ENCODE data around the gene HDC. TPM values are rescaled to one million over a fixed set of nuclear protein-coding genes. Genes with fewer than 3 reads are reported as not detected.

HDC gene
- total RNA-seq, 1 experiment from 2014 or later: not detected

- BruUV-seq (replicated peaks): no TSS peak
- Histone ChIP-seq H3K27ac (ENCODE audit: low read length) (no peak overlapping the region), H3K9me3 (ENCODE audit: control insufficient read depth, insufficient read depth, low read depth, low read length) (no peaks in the 10 kb centered on the region), H3K4me3 (ENCODE audit: low read depth in 2 of 2, low read length in 2 of 2) (no peak overlapping the region), H3K4me1 (ENCODE audit: control insufficient read depth, insufficient read depth, low read length) (no peaks in the 10 kb centered on the region), H3K27me3 (ENCODE audit: control insufficient read depth, insufficient read depth, low read length) (no peaks in the 10 kb centered on the region), H3K36me3 (ENCODE audit: control insufficient read depth, insufficient read depth, low read length) (no peaks in the 10 kb centered on the region)
- no peak for DNase-seq (ENCODE audit: low read depth, low spot score)
- in situ Hi-C loops (cut with HindIII; ENCODE audit: low pct_unique_long_range_greater_than_20kb, low sequenced_read_pairs): no loop called here
- intact Hi-C loops (cut with micrococcal nuclease; ENCODE audit: unreplicated experiment): no loop called here
- no peak for TF ChIP-seq SIN3A (IDR thresholded peaks at IDR 0.05; ENCODE audit: borderline replicate concordance, insufficient read depth, low read depth, low read length)
- TF ChIP-seq CTCF (IDR thresholded peaks at IDR 0.05): no peak
- no peak for TF ChIP-seq REST (IDR thresholded peaks at IDR 0.05; ENCODE audit: insufficient read depth in 1 of 2, low read depth in 2 of 2, low read length in 1 of 2)
- TF ChIP-seq POLR2AphosphoS5 (IDR thresholded peaks at IDR 0.05; ENCODE audit: low read depth, low read length): no peak
- no peak for TF ChIP-seq TCF7L2 (IDR thresholded peaks at IDR 0.05; ENCODE audit: low read depth, low read length)
- ATAC-seq: no peak
- POLR2A ChIA-PET: no interaction called here
- CTCF ChIA-PET: no interaction called here
Observed at GRCh38 chr15:50218291-50218690, 47.2 kb downstream of the HDC start.

GRCh38 chr15:50210462-50211157 lies 54.9 kb downstream of the HDC start:
- BruUV-seq (replicated peaks): no TSS peak
- Histone ChIP-seq H3K27ac (ENCODE audit: low read length) (no peak overlapping the region), H3K9me3 (ENCODE audit: control insufficient read depth, insufficient read depth, low read depth, low read length) (no peaks in the 10 kb centered on the region), H3K36me3 (ENCODE audit: control insufficient read depth, insufficient read depth, low read length) (no peaks in the 10 kb centered on the region), H3K4me1 (ENCODE audit: control insufficient read depth, insufficient read depth, low read length) (no peaks in the 10 kb centered on the region), H3K27me3 (ENCODE audit: control insufficient read depth, insufficient read depth, low read length) (no peaks in the 10 kb centered on the region), H3K4me3 (ENCODE audit: low read depth in 2 of 2, low read length in 2 of 2) (no peak overlapping the region)
- no peak for ATAC-seq
- intact Hi-C loops (cut with micrococcal nuclease; ENCODE audit: unreplicated experiment) (no loop called here), in situ Hi-C loops (cut with HindIII; ENCODE audit: low pct_unique_long_range_greater_than_20kb, low sequenced_read_pairs) (no loop called here)
- ChIA-PET POLR2A (no interaction called here), CTCF (interaction anchor here (0.6 kb wide), 1 partner anchor 27 kb away, joined by 3 read pairs; no protein-coding TSS in a partner anchor)
- no peak for DNase-seq (ENCODE audit: low read depth, low spot score)
- TF ChIP-seq CTCF (IDR thresholded peaks at IDR 0.05): no peak
- TF ChIP-seq REST (IDR thresholded peaks at IDR 0.05; ENCODE audit: insufficient read depth in 1 of 2, low read depth in 2 of 2, low read length in 1 of 2): no peak
- TF ChIP-seq TCF7L2 (IDR thresholded peaks at IDR 0.05; ENCODE audit: low read depth, low read length): no peak
- TF ChIP-seq POLR2AphosphoS5 (IDR thresholded peaks at IDR 0.05; ENCODE audit: low read depth, low read length): no peak
- no peak for TF ChIP-seq SIN3A (IDR thresholded peaks at IDR 0.05; ENCODE audit: borderline replicate concordance, insufficient read depth, low read depth, low read length)

Measured in Panc1 (cell line).